HG03103 (cell line): Measurements from ENCODE around the gene HOXB1.
"Not testable (repeated sequence)": the region's sequence is repeated elsewhere in the genome, so short reads cannot be mapped to it uniquely, and the experiment has no call there.

ENCODE experiments used
- ATAC-seq: cut with Tn5 transposase; IDR thresholded peaks from one replicate; pipeline ENCODE4 v1.9.1; 2021; ENCODE audit warnings: low read depth; ENCODE audit not compliant: unreplicated experiment

Gene HOXB1

GRCh38 chr17:48544349-48545021, 13.7 kb upstream of the HOXB1 start:
- ATAC-seq: no peak

- ATAC-seq: no peak
Measured at GRCh38 chr17:48543854-48544348, 13.1 kb upstream of the HOXB1 start.

- no peak for ATAC-seq
Measured at GRCh38 chr17:48543107-48543853, 12.5 kb upstream of the HOXB1 start.

GRCh38 chr17:48542698-48543106, 11.9 kb upstream of the HOXB1 start:
- no peak for ATAC-seq

GRCh38 chr17:48542114-48542656, 11.4 kb upstream of the HOXB1 start:
- no peak for ATAC-seq

GRCh38 chr17:48541577-48542113, 10.8 kb upstream of the HOXB1 start:
- ATAC-seq: no peak

- no peak for ATAC-seq
Measured at GRCh38 chr17:48541036-48541576, 10.3 kb upstream of the HOXB1 start.

- no peak for ATAC-seq
Measured at GRCh38 chr17:48540213-48540612, 9.4 kb upstream of the HOXB1 start.

GRCh38 chr17:48539177-48539576, 8.4 kb upstream of the HOXB1 start:
- ATAC-seq: no peak

GRCh38 chr17:48537316-48537715, 6.5 kb upstream of the HOXB1 start:
- no peak for ATAC-seq

GRCh38 chr17:48535793-48536559, 5.2 kb upstream of the HOXB1 start:
- not testable (repeated sequence) for ATAC-seq

- ATAC-seq: no peak
Measured at GRCh38 chr17:48532261-48532660, 1.4 kb upstream of the HOXB1 start.

- ATAC-seq: no peak
Measured at GRCh38 chr17:48530208-48530886, 464 bp downstream of the HOXB1 start.

GRCh38 chr17:48529683-48530009, 1.2 kb downstream of the HOXB1 start:
- ATAC-seq: no peak

GRCh38 chr17:48528936-48529682, 1.7 kb downstream of the HOXB1 start:
- ATAC-seq: no peak

- no peak for ATAC-seq
Measured at GRCh38 chr17:48528153-48528935, 2.5 kb downstream of the HOXB1 start.

GRCh38 chr17:48527547-48527932, 3.3 kb downstream of the HOXB1 start:
- no peak for ATAC-seq
